ENCODE data around the gene CLPTM1. TPM values are rescaled to one million over a fixed set of nuclear protein-coding genes. Genes with fewer than 3 reads are reported as not detected.
"Not testable (repeated sequence)": the region's sequence is repeated elsewhere in the genome, so short reads cannot be mapped to it uniquely, and the experiment has no call there.

Gene CLPTM1
- total RNA-seq, 1 donor from 2014 or later, result 91.4 TPM

- no peaks in the 10 kb centered on the region for H3K27me3 Mint-ChIP-seq (ENCODE audit: low read depth)
- DNase-seq (ENCODE audit: low spot score), result no peak
- no peak overlapping the region for H3K27ac Mint-ChIP-seq (ENCODE audit: unreplicated experiment)
- H3K36me3 Mint-ChIP-seq (ENCODE audit: low read depth), result no peaks in the 10 kb centered on the region
- H3K4me1 Mint-ChIP-seq (ENCODE audit: low read depth), result peaks cover 23% of the 10 kb centered on the region
- no peaks in the 10 kb centered on the region for H3K9me3 Mint-ChIP-seq (ENCODE audit: low read depth)
- no peak overlapping the region for H3K4me3 Mint-ChIP-seq (ENCODE audit: unreplicated experiment)
- TF ChIP-seq CTCF (IDR thresholded peaks at IDR 0.05), result no peak
Measured at GRCh38 chr19:44924243-44924725, 30.9 kb upstream of the CLPTM1 start.

GRCh38 chr19:44925114-44925891, 29.9 kb upstream of the CLPTM1 start:
- Mint-ChIP-seq H3K36me3 (ENCODE audit: low read depth) (no peaks in the 10 kb centered on the region), H3K27me3 (ENCODE audit: low read depth) (no peaks in the 10 kb centered on the region), H3K4me3 (ENCODE audit: unreplicated experiment) (no peak overlapping the region), H3K27ac (ENCODE audit: unreplicated experiment) (no peak overlapping the region), H3K9me3 (ENCODE audit: low read depth) (no peaks in the 10 kb centered on the region), H3K4me1 (ENCODE audit: low read depth) (peaks cover 23% of the 10 kb centered on the region)
- DNase-seq (ENCODE audit: low spot score), result no peak
- TF ChIP-seq CTCF (IDR thresholded peaks at IDR 0.05), result no peak

- Mint-ChIP-seq H3K27ac (ENCODE audit: unreplicated experiment) (peak overlapping the region; percentile 32), H3K4me1 (ENCODE audit: low read depth) (peaks cover 23% of the 10 kb centered on the region), H3K4me3 (ENCODE audit: unreplicated experiment) (peak overlapping the region; percentile 56)
- not testable (repeated sequence) for H3K36me3 Mint-ChIP-seq (ENCODE audit: low read depth); DNase-seq (ENCODE audit: low spot score); H3K9me3 Mint-ChIP-seq (ENCODE audit: low read depth); H3K27me3 Mint-ChIP-seq (ENCODE audit: low read depth)
Measured at GRCh38 chr19:44926245-44927077, 28.7 kb upstream of the CLPTM1 start.

- Mint-ChIP-seq H3K4me1 (ENCODE audit: low read depth) (peaks cover 23% of the 10 kb centered on the region), H3K27ac (ENCODE audit: unreplicated experiment) (peak overlapping the region; percentile 36), H3K9me3 (ENCODE audit: low read depth) (no peaks in the 10 kb centered on the region), H3K27me3 (ENCODE audit: low read depth) (no peaks in the 10 kb centered on the region), H3K4me3 (ENCODE audit: unreplicated experiment) (no peak overlapping the region), H3K36me3 (ENCODE audit: low read depth) (no peaks in the 10 kb centered on the region)
- TF ChIP-seq CTCF (IDR thresholded peaks at IDR 0.05), result no peak
- DNase-seq (ENCODE audit: low spot score), result no peak
Measured at GRCh38 chr19:44927746-44928145, 27.4 kb upstream of the CLPTM1 start.

- no peak for TF ChIP-seq CTCF (IDR thresholded peaks at IDR 0.05)
- H3K27ac Mint-ChIP-seq (ENCODE audit: unreplicated experiment), result no peak overlapping the region
Measured at GRCh38 chr19:44930088-44930487, 25.1 kb upstream of the CLPTM1 start.

More at GRCh38 chr19:44930088-44930487, 25.1 kb upstream of the CLPTM1 start:
- Mint-ChIP-seq H3K9me3 (ENCODE audit: low read depth) (no peaks in the 10 kb centered on the region), H3K36me3 (ENCODE audit: low read depth) (no peaks in the 10 kb centered on the region), H3K4me1 (ENCODE audit: low read depth) (peaks cover 22% of the 10 kb centered on the region), H3K4me3 (ENCODE audit: unreplicated experiment) (no peak overlapping the region), H3K27me3 (ENCODE audit: low read depth) (no peaks in the 10 kb centered on the region)
- DNase-seq (ENCODE audit: low spot score), result no peak

Measured in chondrocyte (in vitro differentiated cells).